Mammary epithelial cell (primary cell): ENCODE measurements around the gene HOXA7.

Experiments used
- CTCF ChIP-seq, 2 donors: IDR thresholded peaks in 1 of 2; conservative IDR thresholded peaks in 1 of 2; 2 replicates each; pipeline ENCODE4 v1.5.1; 2011 to 2012; ENCODE audit warnings: inconsistent platforms in 2 of 2, low read length in 2 of 2, mild to moderate bottlenecking in 2 of 2, control low read depth in 1 of 2, low read depth in 1 of 2; ENCODE audit not compliant: insufficient read depth in 1 of 2; ENCODE audit errors: extremely low read depth in 1 of 2
- EZH2 ChIP-seq: IDR thresholded peaks from 2 replicates; pipeline ENCODE4 v1.6.1; 2012; ENCODE audit warnings: low read length, inconsistent platforms, borderline replicate concordance

GRCh38 chr7:27198138-27198841, 41.8 kb upstream of the HOXA7 start:
- no peak for TF ChIP-seq CTCF (conservative IDR thresholded peaks at IDR 0.05 in 1 of 2, IDR thresholded peaks at IDR 0.05 in 1 of 2; ENCODE audit: extremely low read depth in 1 of 2, insufficient read depth in 1 of 2, low read depth in 1 of 2, low read length in 2 of 2)
- TF ChIP-seq EZH2: peak; percentile 96
